22Rv1 (cell line): ENCODE results near the gene JMY.

Source experiments
- ZFX ChIP-seq: fragments of 450-650 bp; IDR thresholded peaks from 2 replicates; pipeline ENCODE4 v1.6.1; 2017; ENCODE audit warnings: antibody characterized with exemption, borderline replicate concordance
- TF ChIP-seq, protein P1 (sequence below): fragments of 450-650 bp; IDR thresholded peaks from 2 replicates; pipeline ENCODE4 v1.5.1; 2017; ENCODE audit warnings: mild to moderate bottlenecking

DNA sequence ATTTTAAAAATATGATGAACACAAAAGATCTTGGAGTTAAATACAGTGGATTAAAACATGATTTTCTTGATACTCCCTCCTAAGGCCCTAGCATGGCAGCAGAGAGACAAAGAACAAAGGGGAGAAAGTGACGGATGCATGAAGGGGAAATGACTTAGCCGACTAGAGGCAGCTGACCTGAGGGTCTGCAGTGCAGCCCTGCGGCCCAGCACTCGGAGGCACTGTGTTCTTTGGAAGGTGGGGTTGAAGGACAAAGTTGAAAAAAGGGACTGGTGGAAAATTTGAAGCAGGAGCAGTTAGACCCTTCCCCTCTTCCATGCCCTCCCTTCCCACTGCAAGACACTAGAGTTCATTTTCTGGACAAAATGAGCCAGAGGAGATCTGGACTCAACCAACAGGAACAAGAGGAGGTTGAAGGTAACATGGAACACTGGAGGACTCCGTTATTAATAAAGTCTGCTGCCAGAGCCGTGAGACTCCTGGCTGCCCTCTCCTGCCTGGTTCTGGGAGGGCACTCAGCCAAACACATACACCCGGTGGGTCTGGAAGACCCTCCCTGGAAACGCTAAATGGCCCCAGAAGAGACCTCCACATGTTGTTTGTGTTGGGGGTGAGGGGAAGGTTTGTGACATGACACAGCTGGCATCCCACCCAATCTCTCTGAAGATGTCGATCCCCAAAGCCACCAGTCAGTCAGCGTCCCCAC is 98.1 kb downstream of the JMY start:
- TF ChIP-seq, protein P1, sequence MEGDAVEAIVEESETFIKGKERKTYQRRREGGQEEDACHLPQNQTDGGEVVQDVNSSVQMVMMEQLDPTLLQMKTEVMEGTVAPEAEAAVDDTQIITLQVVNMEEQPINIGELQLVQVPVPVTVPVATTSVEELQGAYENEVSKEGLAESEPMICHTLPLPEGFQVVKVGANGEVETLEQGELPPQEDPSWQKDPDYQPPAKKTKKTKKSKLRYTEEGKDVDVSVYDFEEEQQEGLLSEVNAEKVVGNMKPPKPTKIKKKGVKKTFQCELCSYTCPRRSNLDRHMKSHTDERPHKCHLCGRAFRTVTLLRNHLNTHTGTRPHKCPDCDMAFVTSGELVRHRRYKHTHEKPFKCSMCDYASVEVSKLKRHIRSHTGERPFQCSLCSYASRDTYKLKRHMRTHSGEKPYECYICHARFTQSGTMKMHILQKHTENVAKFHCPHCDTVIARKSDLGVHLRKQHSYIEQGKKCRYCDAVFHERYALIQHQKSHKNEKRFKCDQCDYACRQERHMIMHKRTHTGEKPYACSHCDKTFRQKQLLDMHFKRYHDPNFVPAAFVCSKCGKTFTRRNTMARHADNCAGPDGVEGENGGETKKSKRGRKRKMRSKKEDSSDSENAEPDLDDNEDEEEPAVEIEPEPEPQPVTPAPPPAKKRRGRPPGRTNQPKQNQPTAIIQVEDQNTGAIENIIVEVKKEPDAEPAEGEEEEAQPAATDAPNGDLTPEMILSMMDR = peak; percentile 19; the same call in 1 of the 2 replicates
- no peak for TF ChIP-seq ZFX
